Neuronal stem cell (in vitro differentiated cells): ENCODE data around the gene CAMKK2.
A peak's percentile ranks its signal among the peaks of the same experiment; 100 is the strongest.

Experiments
- DNase-seq: peaks from one replicate; pipeline ENCODE4 v3.0.0-alpha.2; 2013; ENCODE audit warnings: low spot score
- H2AFZ ChIP-seq: one replicate; pipeline ENCODE4 v1.6.1; 2013; ENCODE audit warnings: mild to moderate bottlenecking, low read length, inconsistent platforms
- H2AK5ac ChIP-seq: 2 replicates; pipeline ENCODE4 v1.6.1; 2013; ENCODE audit warnings: low read depth, mild to moderate bottlenecking, inconsistent platforms, low read length, moderate library complexity, mixed read lengths
- H2BK120ac ChIP-seq: 2 replicates; pipeline ENCODE4 v1.6.1; 2013; ENCODE audit warnings: low read depth, mild to moderate bottlenecking, inconsistent platforms, low read length, moderate library complexity, mixed read lengths
- H2BK12ac ChIP-seq: one replicate; pipeline ENCODE4 v1.6.1; 2013; ENCODE audit warnings: low read length, inconsistent platforms
- H2BK15ac ChIP-seq: 2 replicates; pipeline ENCODE4 v1.6.1; 2013; ENCODE audit warnings: mild to moderate bottlenecking, low read length, inconsistent platforms, mixed read lengths
- H2BK5ac ChIP-seq: one replicate; pipeline ENCODE4 v1.6.1; 2013; ENCODE audit warnings: inconsistent platforms, mild to moderate bottlenecking, low read length, moderate library complexity
- H3K14ac ChIP-seq: one replicate; pipeline ENCODE4 v1.6.1; 2013; ENCODE audit warnings: low read length, inconsistent platforms
- H3K18ac ChIP-seq: 2 replicates; pipeline ENCODE4 v1.6.1; 2013; ENCODE audit warnings: low read length, inconsistent platforms
- H3K23ac ChIP-seq: 2 replicates; pipeline ENCODE4 v1.6.1; 2013; ENCODE audit warnings: low read depth, mild to moderate bottlenecking, mixed read lengths, low read length, inconsistent platforms; ENCODE audit not compliant: poor library complexity
- H3K27ac ChIP-seq: replicated peaks from 3 replicates; pipeline ENCODE4 v1.5.1; 2013; ENCODE audit warnings: low read length, inconsistent platforms
- H3K27me3 ChIP-seq, 3 experiments: 2 replicates each; pipeline ENCODE4 v1.6.1; 2013; ENCODE audit warnings: low read length in 3 of 3, mild to moderate bottlenecking in 2 of 3, inconsistent platforms in 1 of 3, low read depth in 1 of 3, mixed read lengths in 1 of 3, moderate library complexity in 1 of 3; ENCODE audit not compliant: control insufficient read depth in 3 of 3, insufficient read depth in 3 of 3
- H3K36me3 ChIP-seq, 2 donors: replicated peaks in 1 of 2; 2 replicates each; pipeline ENCODE4 v1.6.1; 2013; ENCODE audit warnings: low read length in 2 of 2; ENCODE audit not compliant: control insufficient read depth in 2 of 2, insufficient read depth in 2 of 2
- H3K4ac ChIP-seq: 2 replicates; pipeline ENCODE4 v1.6.1; 2013; ENCODE audit warnings: inconsistent platforms, mild to moderate bottlenecking, low read length, moderate library complexity
- H3K4me1 ChIP-seq, 2 donors: 1 replicate in 1 of 2; 2 replicates in 1 of 2; pipeline ENCODE4 v1.6.1; 2013; ENCODE audit warnings: low read length in 2 of 2, low read depth in 1 of 2; ENCODE audit not compliant: control insufficient read depth in 2 of 2, insufficient read depth in 1 of 2
- H3K4me2 ChIP-seq: one replicate; pipeline ENCODE4 v1.6.1; 2013; ENCODE audit warnings: mild to moderate bottlenecking, low read length, inconsistent platforms; ENCODE audit not compliant: insufficient read depth, poor library complexity, severe bottlenecking
- H3K4me3 ChIP-seq, 2 donors: 2 replicates each; pipeline ENCODE4 v1.5.1; 2013; ENCODE audit warnings: low read length in 2 of 2, mild to moderate bottlenecking in 2 of 2, inconsistent platforms in 1 of 2, moderate library complexity in 1 of 2
- H3K79me1 ChIP-seq: one replicate; pipeline ENCODE4 v1.6.1; 2013; ENCODE audit warnings: low read depth, mild to moderate bottlenecking, inconsistent platforms, low read length, moderate library complexity
- H3K9ac ChIP-seq: one replicate; pipeline ENCODE4 v1.6.1; 2013; ENCODE audit warnings: mild to moderate bottlenecking, low read depth, low read length, inconsistent platforms; ENCODE audit not compliant: poor library complexity
- H3K9me3 ChIP-seq, 2 donors: replicated peaks in 1 of 2; 2 replicates each; pipeline versions ENCODE3 to v1.6.1; 2013; ENCODE audit warnings: low read length in 2 of 2, mild to moderate bottlenecking in 2 of 2, inconsistent platforms in 1 of 2, low read depth in 1 of 2, mixed read lengths in 1 of 2, moderate library complexity in 1 of 2; ENCODE audit not compliant: control insufficient read depth in 2 of 2, insufficient read depth in 1 of 2
- H4K8ac ChIP-seq: one replicate; pipeline ENCODE4 v1.6.1; 2013; ENCODE audit warnings: low read depth, mild to moderate bottlenecking, inconsistent platforms, low read length, moderate library complexity
- H4K91ac ChIP-seq: one replicate; pipeline ENCODE4 v1.6.1; 2013; ENCODE audit warnings: low read length, low read depth, mild to moderate bottlenecking, inconsistent platforms; ENCODE audit not compliant: poor library complexity
- WGBS, 2 donors: extraction: QIAGEN DNeasy Blood & Tissue Kit; methylation state at CpG; one replicate each; pipeline ENCODE4 v1.1.7; 2013; ENCODE audit warnings: missing lambda C conversion rate in 2 of 2, mixed read lengths in 1 of 2; ENCODE audit not compliant: insufficient read length in 2 of 2, insufficient replicate concordance in 1 of 2; ENCODE audit errors: extremely low coverage in 2 of 2; 5-methylcytosine and 5-hydroxymethylcytosine counted together

Gene CAMKK2

DNA sequence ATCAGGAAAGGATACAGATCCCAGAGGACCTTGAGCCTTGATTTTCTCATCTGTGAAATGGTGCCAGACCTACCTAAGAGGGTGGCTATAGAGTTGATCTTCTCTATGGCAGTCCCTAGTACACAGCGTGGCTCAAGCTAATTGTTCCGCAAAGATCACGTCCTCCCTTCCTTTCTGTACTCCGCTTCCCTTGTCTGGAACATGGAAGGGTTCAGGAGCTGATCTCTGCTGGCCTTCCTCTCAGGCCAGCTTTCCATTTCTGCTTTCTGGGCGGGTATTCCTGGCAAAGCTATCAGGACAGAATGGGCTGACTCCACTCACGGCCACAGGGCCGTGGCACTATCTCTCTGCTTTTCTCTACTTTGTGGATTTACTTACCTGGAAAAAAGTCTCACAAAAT is 6.5 kb downstream of the CAMKK2 start:
- H2BK120ac ChIP-seq: no peak overlapping the region
- H3K4me1 ChIP-seq: peaks cover 0 to 4% of the 10 kb centered on the region in 2 donors
- H2BK5ac ChIP-seq: no peak overlapping the region
- H3K23ac ChIP-seq: no peak overlapping the region
- no peak overlapping the region for H3K18ac ChIP-seq
- H4K91ac ChIP-seq: no peak overlapping the region
- H3K4me2 ChIP-seq: no peak overlapping the region
- H2AK5ac ChIP-seq: no peak overlapping the region
- H2BK12ac ChIP-seq: no peak overlapping the region
- no peak for DNase-seq
- no peaks in the 10 kb centered on the region for H3K9me3 ChIP-seq
- H2AFZ ChIP-seq: no peak overlapping the region
- H3K36me3 ChIP-seq: peaks cover 3 to 29% of the 10 kb centered on the region in 2 donors
- H3K14ac ChIP-seq: no peak overlapping the region
- no CpG with 5 or more reads among the region's 7 CpGs for WGBS, 2 donors
- H2BK15ac ChIP-seq: no peak overlapping the region
- H3K4ac ChIP-seq: no peak overlapping the region
- H3K27me3 ChIP-seq: no peaks in the 10 kb centered on the region
- H4K8ac ChIP-seq: no peak overlapping the region
- peaks cover 1% of the 10 kb centered on the region for H3K79me1 ChIP-seq
- H3K27ac ChIP-seq: no peak overlapping the region
- no peak overlapping the region for H3K4me3 ChIP-seq
- H3K9ac ChIP-seq: no peak overlapping the region

DNA sequence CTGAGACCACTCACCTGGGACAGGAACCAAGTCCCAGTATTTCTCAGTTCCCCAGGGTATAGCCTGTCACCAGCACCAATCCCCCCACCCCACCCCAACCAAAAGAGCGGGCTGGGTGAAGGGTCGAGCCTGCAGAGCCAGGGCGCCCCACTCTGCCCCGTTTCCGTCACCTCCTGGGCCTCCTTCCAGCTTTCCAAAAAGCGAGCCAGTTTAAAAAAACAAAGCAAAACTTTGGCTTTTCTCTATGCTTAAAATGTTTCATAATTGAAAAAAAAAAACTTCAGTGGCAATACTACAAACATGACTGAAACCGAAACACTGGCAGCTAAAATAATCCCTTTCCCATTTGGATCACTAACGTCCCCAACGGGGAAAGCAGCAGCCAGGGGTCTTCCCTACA is 7.5 kb downstream of the CAMKK2 start:
- Histone ChIP-seq H3K9me3 (no peaks in the 10 kb centered on the region), H3K9ac (no peak overlapping the region), H2BK5ac (no peak overlapping the region), H2AFZ (no peak overlapping the region), H3K14ac (no peak overlapping the region), H3K4me3 (no peak overlapping the region), H3K36me3 (peaks cover 3 to 30% of the 10 kb centered on the region in 2 donors), H2BK12ac (no peak overlapping the region), H3K23ac (no peak overlapping the region), H3K27ac (no peak overlapping the region), H3K18ac (no peak overlapping the region), H3K79me1 (peaks cover 1% of the 10 kb centered on the region), H3K4ac (no peak overlapping the region), H4K8ac (no peak overlapping the region), H2AK5ac (no peak overlapping the region), H3K4me1 (peaks cover 0 to 4% of the 10 kb centered on the region in 2 donors), H3K4me2 (no peak overlapping the region), H3K27me3 (no peaks in the 10 kb centered on the region), H4K91ac (no peak overlapping the region), H2BK15ac (no peak overlapping the region), H2BK120ac (no peak overlapping the region)
- no peak for DNase-seq
- WGBS, 2 donors: no CpG with 5 or more reads among the region's 9 CpGs

DNA sequence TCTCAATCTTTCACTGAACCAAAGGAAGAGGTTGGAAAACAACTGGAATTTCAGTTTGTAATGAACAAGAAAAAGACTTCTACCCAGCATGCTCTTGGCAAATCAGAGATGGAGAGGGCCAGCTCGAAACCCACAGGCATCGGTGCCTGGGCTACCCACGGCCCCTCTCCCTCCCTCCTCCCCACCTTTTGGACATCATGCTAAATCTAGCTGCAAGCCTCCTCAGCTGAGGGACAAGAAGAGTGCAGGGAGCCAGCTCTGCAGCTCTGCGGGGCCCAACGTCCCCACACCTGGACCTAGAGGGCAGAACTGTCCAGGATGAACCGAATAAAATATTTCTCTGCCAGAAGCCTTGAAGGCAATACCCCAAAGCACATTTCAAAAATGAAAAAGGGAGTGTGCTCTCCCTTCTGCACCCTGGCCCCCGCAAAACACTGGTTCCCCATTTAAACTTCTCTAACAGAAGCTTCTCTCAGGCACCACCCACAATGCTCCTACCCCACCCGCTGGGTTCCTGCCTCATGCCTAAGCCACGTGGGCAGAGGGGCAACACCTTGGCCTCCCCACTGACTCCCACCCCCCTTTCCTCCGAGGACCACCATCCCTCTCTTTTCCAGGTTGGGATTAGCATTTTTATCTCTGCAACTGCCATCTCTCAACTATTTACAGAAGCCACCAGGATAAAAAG is 8.2 kb downstream of the CAMKK2 start:
- no peak overlapping the region for H4K8ac ChIP-seq
- no peak overlapping the region for H3K4me2 ChIP-seq
- H3K18ac ChIP-seq: no peak overlapping the region
- H2BK15ac ChIP-seq: no peak overlapping the region
- H2AFZ ChIP-seq: no peak overlapping the region
- no peak overlapping the region for H2BK120ac ChIP-seq
- WGBS, 2 donors: no CpG with 5 or more reads among the region's 10 CpGs
- H3K27ac ChIP-seq: no peak overlapping the region
- H2AK5ac ChIP-seq: no peak overlapping the region
- no peak overlapping the region for H2BK12ac ChIP-seq
- H3K27me3 ChIP-seq: no peaks in the 10 kb centered on the region
- no peaks in the 10 kb centered on the region for H3K9me3 ChIP-seq
- H3K4me1 ChIP-seq: peaks cover 0 to 4% of the 10 kb centered on the region in 2 donors
- no peak overlapping the region for H3K14ac ChIP-seq
- no peak overlapping the region for H3K4ac ChIP-seq
- H3K4me3 ChIP-seq: no peak overlapping the region
- H3K23ac ChIP-seq: peak overlapping the region; percentile 74
- no peak overlapping the region for H3K9ac ChIP-seq
- H4K91ac ChIP-seq: no peak overlapping the region
- no peak for DNase-seq
- H3K36me3 ChIP-seq: peaks cover 3 to 30% of the 10 kb centered on the region in 2 donors
- no peak overlapping the region for H2BK5ac ChIP-seq
- no peaks in the 10 kb centered on the region for H3K79me1 ChIP-seq

DNA sequence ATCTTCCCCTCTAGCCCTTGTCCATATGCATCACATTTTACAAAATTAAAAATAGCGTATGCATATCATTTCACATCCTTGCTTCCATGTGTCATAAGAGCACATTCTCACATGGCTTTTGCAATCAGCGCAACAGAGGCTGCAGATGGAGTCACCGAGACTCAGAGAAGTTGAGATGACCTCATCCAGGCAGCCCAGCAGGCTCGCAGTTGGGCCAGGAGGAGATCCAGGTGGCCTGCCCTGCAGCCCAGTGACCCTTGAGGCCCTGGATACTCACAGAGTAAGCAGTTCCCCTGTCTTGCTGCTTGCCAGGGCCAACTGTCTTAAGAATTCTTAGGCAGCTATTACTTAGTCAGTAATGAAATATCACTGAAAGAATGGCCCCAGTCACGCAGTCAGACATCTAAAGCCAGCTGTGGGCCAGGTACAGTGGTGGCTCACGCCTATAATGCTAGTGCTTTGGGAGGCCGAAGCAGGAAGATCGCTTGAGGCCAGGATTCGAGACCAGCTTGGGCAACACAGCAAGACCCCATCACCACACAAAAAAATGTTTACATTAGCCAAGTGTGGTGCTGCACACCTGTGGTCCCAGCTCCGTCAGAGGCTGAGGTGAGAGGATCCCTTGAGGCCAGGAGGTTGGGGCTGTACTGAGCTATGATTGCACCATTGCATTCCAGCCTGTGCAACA is 9.1 kb downstream of the CAMKK2 start:
- no peak for DNase-seq
- H3K18ac ChIP-seq: no peak overlapping the region
- H3K23ac ChIP-seq: no peak overlapping the region
- no peak overlapping the region for H2BK5ac ChIP-seq
- H3K27ac ChIP-seq: no peak overlapping the region
- H4K8ac ChIP-seq: no peak overlapping the region
- H3K4me2 ChIP-seq: no peak overlapping the region
- no peak overlapping the region for H3K9ac ChIP-seq
- no peak overlapping the region for H3K4me3 ChIP-seq
- H4K91ac ChIP-seq: no peak overlapping the region
- no peaks in the 10 kb centered on the region for H3K9me3 ChIP-seq
- H2BK12ac ChIP-seq: no peak overlapping the region
- H2AFZ ChIP-seq: no peak overlapping the region
- H2BK120ac ChIP-seq: no peak overlapping the region
- no peak overlapping the region for H3K14ac ChIP-seq
- H2BK15ac ChIP-seq: no peak overlapping the region
- no peak overlapping the region for H3K4ac ChIP-seq
- H3K27me3 ChIP-seq: no peaks in the 10 kb centered on the region
- H3K79me1 ChIP-seq: no peaks in the 10 kb centered on the region
- H2AK5ac ChIP-seq: no peak overlapping the region
- H3K4me1 ChIP-seq: peaks cover 0 to 4% of the 10 kb centered on the region in 2 donors
- WGBS, 2 donors: no CpG with 5 or more reads among the region's 10 CpGs
- peaks cover 5 to 24% of the 10 kb centered on the region in 2 donors for H3K36me3 ChIP-seq
